H9 (cell line): ENCODE results near the gene RAD23A. TPM values are rescaled to one million over a fixed set of nuclear protein-coding genes. Genes with fewer than 3 reads are reported as not detected.

Source experiments
- DNase-seq: peaks from one replicate; pipeline ENCODE4 v3.0.0-alpha.2; 2017
- H2AFZ ChIP-seq: one replicate; pipeline ENCODE4 v1.6.1; 2013; ENCODE audit warnings: mild to moderate bottlenecking, low read length, control low read depth, moderate library complexity
- H2AK5ac ChIP-seq: 2 replicates; pipeline ENCODE4 v1.6.1; 2013; ENCODE audit warnings: low read length, control low read depth, mixed read lengths; ENCODE audit not compliant: insufficient read length
- H2BK120ac ChIP-seq: one replicate; pipeline ENCODE4 v1.6.1; 2013; ENCODE audit warnings: low read depth, mild to moderate bottlenecking, low read length, control low read depth, inconsistent platforms; ENCODE audit not compliant: poor library complexity, severe bottlenecking
- H2BK12ac ChIP-seq: 2 replicates; pipeline ENCODE4 v1.6.1; 2013; ENCODE audit warnings: low read length, control low read depth, mixed read lengths, low read depth; ENCODE audit not compliant: insufficient read length
- H2BK15ac ChIP-seq: 2 replicates; pipeline ENCODE4 v1.6.1; 2013; ENCODE audit warnings: low read depth, low read length, control low read depth
- H2BK20ac ChIP-seq: one replicate; pipeline ENCODE4 v1.6.1; 2013; ENCODE audit warnings: low read depth, mild to moderate bottlenecking, low read length, control low read depth, inconsistent platforms; ENCODE audit not compliant: poor library complexity, severe bottlenecking
- H2BK5ac ChIP-seq: 2 replicates; pipeline ENCODE4 v1.6.1; 2013; ENCODE audit warnings: low read length, control low read depth, mixed read lengths; ENCODE audit not compliant: insufficient read length
- H3K14ac ChIP-seq: 2 replicates; pipeline ENCODE4 v1.6.1; 2013; ENCODE audit warnings: low read length, control low read depth; ENCODE audit not compliant: insufficient read depth
- H3K18ac ChIP-seq: 2 replicates; pipeline ENCODE4 v1.6.1; 2013; ENCODE audit warnings: low read depth, mild to moderate bottlenecking, mixed read lengths, low read length, control low read depth; ENCODE audit not compliant: insufficient read length
- H3K23ac ChIP-seq: 2 replicates; pipeline ENCODE4 v1.6.1; 2013; ENCODE audit warnings: low read length, control low read depth, mixed read lengths, low read depth; ENCODE audit not compliant: insufficient read length
- H3K23me2 ChIP-seq: 2 replicates; pipeline ENCODE4 v1.6.1; 2013; ENCODE audit warnings: low read depth, mild to moderate bottlenecking, mixed read lengths, low read length, control low read depth; ENCODE audit not compliant: insufficient read length, poor library complexity, severe bottlenecking
- H3K27ac ChIP-seq: 2 replicates; pipeline ENCODE4 v1.5.1; 2013; ENCODE audit warnings: low read length, control low read depth, mixed read lengths, low read depth; ENCODE audit not compliant: insufficient read length
- H3K27me3 ChIP-seq: 2 replicates; pipeline ENCODE4 v1.6.1; 2013; ENCODE audit warnings: low read length, control low read depth, inconsistent platforms; ENCODE audit not compliant: insufficient read depth
- H3K4ac ChIP-seq: 2 replicates; pipeline ENCODE4 v1.6.1; 2013; ENCODE audit warnings: low read depth, mild to moderate bottlenecking, control low read depth, inconsistent platforms, low read length, moderate library complexity
- H3K4me1 ChIP-seq: 2 replicates; pipeline ENCODE4 v1.6.1; 2013; ENCODE audit warnings: low read length, control low read depth, inconsistent platforms; ENCODE audit not compliant: insufficient read depth
- H3K4me2 ChIP-seq: 2 replicates; pipeline ENCODE4 v1.6.1; 2013; ENCODE audit warnings: low read length, control low read depth, mixed read lengths; ENCODE audit not compliant: insufficient read length, insufficient read depth
- H3K56ac ChIP-seq: 2 replicates; pipeline ENCODE4 v1.6.1; 2013; ENCODE audit warnings: low read depth, mild to moderate bottlenecking, mixed read lengths, low read length, control low read depth; ENCODE audit not compliant: insufficient read length
- H3K79me1 ChIP-seq: 2 replicates; pipeline ENCODE4 v1.6.1; 2013; ENCODE audit warnings: low read depth, mild to moderate bottlenecking, moderate library complexity, low read length, control low read depth, inconsistent platforms; ENCODE audit not compliant: insufficient read depth, poor library complexity, severe bottlenecking
- H3K79me2 ChIP-seq: 2 replicates; pipeline ENCODE4 v1.6.1; 2013; ENCODE audit warnings: low read length, control low read depth, inconsistent platforms; ENCODE audit not compliant: insufficient read depth
- H3K9ac ChIP-seq: 2 replicates; pipeline ENCODE4 v1.6.1; 2013; ENCODE audit warnings: low read length, control low read depth, mixed read lengths; ENCODE audit not compliant: insufficient read length; ENCODE audit errors: extremely low read depth
- H3K9me3 ChIP-seq: one replicate; pipeline ENCODE4 v1.6.1; 2013; ENCODE audit warnings: low read depth, low read length, inconsistent platforms; ENCODE audit not compliant: control insufficient read depth
- H3T11ph ChIP-seq: one replicate; pipeline ENCODE4 v1.6.1; 2013; ENCODE audit warnings: mild to moderate bottlenecking, low read length, control low read depth, inconsistent platforms
- H4K20me1 ChIP-seq: one replicate; pipeline ENCODE4 v1.6.1; 2013; ENCODE audit not compliant: control insufficient read depth, insufficient read length, insufficient read depth
- H4K5ac ChIP-seq: 2 replicates; pipeline ENCODE4 v1.6.1; 2013; ENCODE audit warnings: low read depth, mild to moderate bottlenecking, mixed read lengths, low read length, control low read depth; ENCODE audit not compliant: insufficient read length
- H4K8ac ChIP-seq: replicated peaks from 2 replicates; pipeline ENCODE4 v1.6.1; 2013; ENCODE audit warnings: low read length, control low read depth, mixed read lengths, low read depth; ENCODE audit not compliant: insufficient read length
- H4K91ac ChIP-seq: 2 replicates; pipeline ENCODE4 v1.6.1; 2013; ENCODE audit warnings: low read depth, mild to moderate bottlenecking, moderate library complexity, mixed read lengths, low read length, control low read depth; ENCODE audit not compliant: insufficient read length
- H3K27ac Mint-ChIP-seq, 3 experiments: 2 replicates in 2 of 3; 3 replicates in 1 of 3; pipeline ENCODE4 v1.8.0; 2020 to 2021; ENCODE audit warnings: mixed read lengths in 3 of 3, mild to moderate bottlenecking in 1 of 3, moderate library complexity in 1 of 3
- H3K27me3 Mint-ChIP-seq: 2 replicates; pipeline ENCODE4 v1.8.0; 2021; ENCODE audit warnings: low read depth, mild to moderate bottlenecking, moderate library complexity, mixed read lengths
- H3K36me3 Mint-ChIP-seq, 3 experiments: 2 replicates in 2 of 3; 3 replicates in 1 of 3; pipeline ENCODE4 v1.8.0; 2020 to 2021; ENCODE audit warnings: low read depth in 3 of 3, mixed read lengths in 3 of 3; ENCODE audit not compliant: insufficient read depth in 1 of 3
- H3K4me1 Mint-ChIP-seq, 2 experiments: 2 replicates each; pipeline ENCODE4 v1.8.0; 2020; ENCODE audit warnings: mixed read lengths in 2 of 2
- H3K4me3 Mint-ChIP-seq, 2 experiments: 2 replicates in 1 of 2; 3 replicates in 1 of 2; pipeline ENCODE4 v1.8.0; 2020 to 2021; ENCODE audit warnings: mild to moderate bottlenecking in 2 of 2, mixed read lengths in 2 of 2, moderate library complexity in 1 of 2
- H3K9me3 Mint-ChIP-seq, 2 experiments: 2 replicates in 1 of 2; 3 replicates in 1 of 2; pipeline ENCODE4 v1.8.0; 2020; ENCODE audit warnings: mild to moderate bottlenecking in 2 of 2, mixed read lengths in 2 of 2, moderate library complexity in 1 of 2
- WGBS: extraction: QIAGEN DNeasy Blood & Tissue Kit; methylation state at CpG from one replicate; pipeline ENCODE4 v1.1.7; 2013; ENCODE audit warnings: missing lambda C conversion rate, low lambda C conversion rate, mixed read lengths; ENCODE audit not compliant: insufficient read length; ENCODE audit errors: extremely low coverage; 5-methylcytosine and 5-hydroxymethylcytosine counted together
- total RNA-seq: library from RNA; stranded (reverse); gene quantifications from 2 replicates; pipeline ENCODE4 v1.2.1, GENCODE V29; 2021
- TF ChIP-seq, protein P1 (sequence below): fragments of 200-600 bp; sonication (generic); conservative IDR thresholded peaks from 3 replicates; pipeline ENCODE4 v1.8.0; 2021; ENCODE audit warnings: antibody characterized with exemption, mild to moderate bottlenecking

The RAD23A gene
- total RNA-seq, 1 experiment from 2014 or later, result 62.2 TPM

DNA sequence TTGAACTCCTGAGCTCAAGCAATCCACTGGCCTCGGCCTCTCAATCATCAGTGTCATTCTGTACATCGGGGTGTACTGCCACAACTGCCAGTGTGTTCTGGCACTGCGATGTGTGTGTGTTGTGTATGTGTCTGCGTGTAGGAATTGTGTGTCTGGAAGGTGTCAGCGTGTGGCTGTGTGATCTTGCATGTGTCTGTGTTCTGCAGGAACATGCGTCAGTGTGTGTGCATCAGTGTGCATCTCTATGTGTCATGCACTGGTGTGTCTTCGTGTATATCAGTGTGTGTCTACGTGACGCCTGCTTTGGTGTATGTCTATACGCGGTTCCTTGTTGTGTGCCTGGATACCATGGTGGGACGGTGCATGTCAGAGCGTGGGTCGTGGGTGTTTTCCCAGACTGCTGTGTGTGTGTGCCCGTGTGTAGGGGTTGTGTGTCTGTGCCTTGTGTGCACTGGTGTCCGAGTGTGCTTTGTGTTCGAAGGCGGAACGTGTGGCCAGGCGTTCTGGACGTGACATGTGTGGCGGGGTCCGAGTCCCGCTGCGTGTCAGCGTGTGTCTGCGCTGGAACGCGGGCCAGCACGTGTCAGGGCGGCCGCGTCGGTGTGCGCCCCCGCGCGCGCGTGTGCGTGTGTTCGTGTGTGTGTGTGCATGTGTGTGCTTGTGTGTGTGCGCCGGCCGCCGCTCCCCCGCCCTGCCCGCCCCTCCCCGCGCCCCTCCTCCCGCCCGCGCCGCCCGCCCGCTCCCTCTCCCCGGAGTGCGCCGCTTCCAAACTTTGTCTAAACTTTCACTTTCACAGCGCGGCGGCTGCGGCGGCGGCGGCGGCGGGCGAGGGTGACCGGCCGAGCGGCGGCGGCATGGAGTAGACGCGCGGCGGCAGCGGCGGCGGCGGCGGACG is 49.3 kb downstream of the RAD23A start, which contains the start of gene NFIX:
TSS of gene NFIX (plus strand) at position 775 of the 895 bp plus-strand sequence. CDS start 363 bp downstream, outside the sequence.
- H3K36me3 Mint-ChIP-seq, result peaks cover 0 to 2% (median 0%) of the 10 kb centered on the region in 3 experiments; a peak in 1 of 7 replicates
- no peak within 1 kb of the TSS for H2BK5ac ChIP-seq
- H4K5ac ChIP-seq, result no peak within 1 kb of the TSS
- no peak within 1 kb of the TSS for H3T11ph ChIP-seq
- no peak within 1 kb of the TSS for H2BK20ac ChIP-seq
- H4K20me1 ChIP-seq, result peaks cover 5% of the 10 kb centered on the region
- no peak within 1 kb of the TSS for H3K4ac ChIP-seq
- H3K27ac Mint-ChIP-seq, result peak within 1 kb of the TSS in 1 of 3 experiments; percentile 9; a peak in 1 of 7 replicates
- no peaks in the 10 kb centered on the region for H3K79me1 ChIP-seq
- no peak within 1 kb of the TSS for H2AFZ ChIP-seq
- no peaks in the 10 kb centered on the region for H3K79me2 ChIP-seq
- H3K9me3 ChIP-seq, result no peaks in the 10 kb centered on the region
- TF ChIP-seq, protein P1, sequence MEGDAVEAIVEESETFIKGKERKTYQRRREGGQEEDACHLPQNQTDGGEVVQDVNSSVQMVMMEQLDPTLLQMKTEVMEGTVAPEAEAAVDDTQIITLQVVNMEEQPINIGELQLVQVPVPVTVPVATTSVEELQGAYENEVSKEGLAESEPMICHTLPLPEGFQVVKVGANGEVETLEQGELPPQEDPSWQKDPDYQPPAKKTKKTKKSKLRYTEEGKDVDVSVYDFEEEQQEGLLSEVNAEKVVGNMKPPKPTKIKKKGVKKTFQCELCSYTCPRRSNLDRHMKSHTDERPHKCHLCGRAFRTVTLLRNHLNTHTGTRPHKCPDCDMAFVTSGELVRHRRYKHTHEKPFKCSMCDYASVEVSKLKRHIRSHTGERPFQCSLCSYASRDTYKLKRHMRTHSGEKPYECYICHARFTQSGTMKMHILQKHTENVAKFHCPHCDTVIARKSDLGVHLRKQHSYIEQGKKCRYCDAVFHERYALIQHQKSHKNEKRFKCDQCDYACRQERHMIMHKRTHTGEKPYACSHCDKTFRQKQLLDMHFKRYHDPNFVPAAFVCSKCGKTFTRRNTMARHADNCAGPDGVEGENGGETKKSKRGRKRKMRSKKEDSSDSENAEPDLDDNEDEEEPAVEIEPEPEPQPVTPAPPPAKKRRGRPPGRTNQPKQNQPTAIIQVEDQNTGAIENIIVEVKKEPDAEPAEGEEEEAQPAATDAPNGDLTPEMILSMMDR, result no peak
- peak within 1 kb of the TSS; percentile 61 to 80 for H3K4me3 Mint-ChIP-seq
- no peak within 1 kb of the TSS for H3K23ac ChIP-seq
- no peak within 1 kb of the TSS for H3K18ac ChIP-seq
- no peak within 1 kb of the TSS; the same call in 1 of the 2 replicates for H3K14ac ChIP-seq
- H2BK120ac ChIP-seq, result no peak within 1 kb of the TSS
- H3K4me1 ChIP-seq, result no peaks in the 10 kb centered on the region
- H2BK15ac ChIP-seq, result no peak within 1 kb of the TSS
- H4K91ac ChIP-seq, result no peak within 1 kb of the TSS
- H3K27ac ChIP-seq, result no peak within 1 kb of the TSS
- no peak within 1 kb of the TSS for H2AK5ac ChIP-seq
- peaks cover 5 to 11% of the 10 kb centered on the region in 2 experiments for H3K4me1 Mint-ChIP-seq
- no peak within 1 kb of the TSS for H4K8ac ChIP-seq
- H2BK12ac ChIP-seq, result no peak within 1 kb of the TSS
- peaks cover 4% of the 10 kb centered on the region for H3K23me2 ChIP-seq
- no peak within 1 kb of the TSS for H3K56ac ChIP-seq
- peak within 1 kb of the TSS; percentile 3 for H3K4me2 ChIP-seq
- H3K27me3 ChIP-seq, result peaks cover 54% of the 10 kb centered on the region
- peaks cover 93% of the 10 kb centered on the region for H3K27me3 Mint-ChIP-seq
- no peak for DNase-seq
- H3K9me3 Mint-ChIP-seq, result peaks cover 2 to 9% of the 10 kb centered on the region in 2 experiments; a peak in 3 of 5 replicates
- no peak within 1 kb of the TSS for H3K9ac ChIP-seq
- WGBS, result no CpG with 5 or more reads among the region's 84 CpGs
